SK-N-SH treated with all-trans-retinoic acid at 6 μM for 48 hours (cell line): ENCODE data around the gene DNAH8.

Experiments
- ZFP30 ChIP-seq: fragments of 450-650 bp; formaldehyde crosslinking; IDR thresholded peaks from 2 replicates; pipeline ENCODE4 v1.5.0; 2022; ENCODE audit warnings: mild to moderate bottlenecking, moderate library complexity
- TF ChIP-seq, protein P1 (sequence below): fragments of 250-450 bp; sonication (Bioruptor Pico); IDR thresholded peaks from 2 replicates; pipeline ENCODE4 v1.8.0; 2020; ENCODE audit warnings: mild to moderate bottlenecking, moderate library complexity, borderline replicate concordance

DNA sequence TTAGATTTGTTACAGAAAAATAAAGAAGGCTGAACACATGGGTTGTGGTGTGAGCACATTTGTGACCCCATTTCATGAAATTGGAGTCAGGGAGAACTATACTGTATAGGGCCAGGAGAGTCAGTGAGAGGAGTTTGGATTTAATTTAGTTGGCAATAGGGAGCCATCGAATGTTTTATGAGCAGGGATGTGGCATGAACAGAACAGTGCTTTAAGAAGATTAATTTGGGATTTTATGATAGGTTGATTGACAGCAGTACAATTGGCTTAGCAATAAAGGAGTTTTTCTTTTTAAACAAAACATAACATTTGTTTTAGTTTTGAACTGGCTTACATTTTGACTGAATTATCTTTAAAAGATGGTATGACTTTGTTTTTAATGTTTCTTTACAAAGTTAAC lies 227.9 kb downstream of the DNAH8 start:
- no peak for TF ChIP-seq ZFP30 (CRISPR knock-in tag)
- TF ChIP-seq, protein P1, sequence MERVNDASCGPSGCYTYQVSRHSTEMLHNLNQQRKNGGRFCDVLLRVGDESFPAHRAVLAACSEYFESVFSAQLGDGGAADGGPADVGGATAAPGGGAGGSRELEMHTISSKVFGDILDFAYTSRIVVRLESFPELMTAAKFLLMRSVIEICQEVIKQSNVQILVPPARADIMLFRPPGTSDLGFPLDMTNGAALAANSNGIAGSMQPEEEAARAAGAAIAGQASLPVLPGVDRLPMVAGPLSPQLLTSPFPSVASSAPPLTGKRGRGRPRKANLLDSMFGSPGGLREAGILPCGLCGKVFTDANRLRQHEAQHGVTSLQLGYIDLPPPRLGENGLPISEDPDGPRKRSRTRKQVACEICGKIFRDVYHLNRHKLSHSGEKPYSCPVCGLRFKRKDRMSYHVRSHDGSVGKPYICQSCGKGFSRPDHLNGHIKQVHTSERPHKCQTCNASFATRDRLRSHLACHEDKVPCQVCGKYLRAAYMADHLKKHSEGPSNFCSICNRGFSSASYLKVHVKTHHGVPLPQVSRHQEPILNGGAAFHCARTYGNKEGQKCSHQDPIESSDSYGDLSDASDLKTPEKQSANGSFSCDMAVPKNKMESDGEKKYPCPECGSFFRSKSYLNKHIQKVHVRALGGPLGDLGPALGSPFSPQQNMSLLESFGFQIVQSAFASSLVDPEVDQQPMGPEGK: no peak
